NOMO-1 treated with dmso at 0.1 percent for 144 hours (cell line): Measurements from ENCODE around the gene TIPIN.
"Not testable (repeated sequence)": the region's sequence is repeated elsewhere in the genome, so short reads cannot be mapped to it uniquely, and the experiment has no call there.

Experiments used
- DNase-seq: peaks from one replicate; lab custom pipeline; 2025; ENCODE audit not compliant: unreplicated experiment; lab: John Stamatoyannopoulos, UW

Gene TIPIN

GRCh38 chr15:66356359-66357236, at the start of gene TIPIN:
Gene TIPIN (minus strand): TSS chr15:66356685. CDS start chr15:66352947, 3,738 bp downstream.
- peak; percentile 97 for DNase-seq

- no peak for DNase-seq
Observed at GRCh38 chr15:66405615-66406014, 49.1 kb upstream of the TIPIN start.

GRCh38 chr15:66405007-66405406, 48.5 kb upstream of the TIPIN start:
- no peak for DNase-seq

GRCh38 chr15:66404532-66404931, 48.0 kb upstream of the TIPIN start:
- no peak for DNase-seq

GRCh38 chr15:66404122-66404521, 47.6 kb upstream of the TIPIN start:
- no peak for DNase-seq

GRCh38 chr15:66403323-66403722, 46.8 kb upstream of the TIPIN start:
- no peak for DNase-seq

- DNase-seq = no peak
Observed at GRCh38 chr15:66402761-66403284, 46.3 kb upstream of the TIPIN start.

- no peak for DNase-seq
Observed at GRCh38 chr15:66401130-66402021, 44.9 kb upstream of the TIPIN start.

- DNase-seq = no peak
Observed at GRCh38 chr15:66400351-66400774, 43.9 kb upstream of the TIPIN start.

GRCh38 chr15:66399276-66399675, 42.8 kb upstream of the TIPIN start:
- no peak for DNase-seq

GRCh38 chr15:66394915-66395314, 38.4 kb upstream of the TIPIN start:
- DNase-seq = no peak

- DNase-seq = no peak
Observed at GRCh38 chr15:66394472-66394871, 38.0 kb upstream of the TIPIN start.

- DNase-seq = not testable (repeated sequence)
Observed at GRCh38 chr15:66393037-66393436, 36.6 kb upstream of the TIPIN start.

- DNase-seq = peak; percentile 88
Observed at GRCh38 chr15:66390678-66391077, 34.2 kb upstream of the TIPIN start.

GRCh38 chr15:66389859-66390381, 33.4 kb upstream of the TIPIN start:
- DNase-seq = no peak

GRCh38 chr15:66389098-66389858, 32.8 kb upstream of the TIPIN start:
- no peak for DNase-seq

GRCh38 chr15:66388576-66388975, 32.1 kb upstream of the TIPIN start:
- DNase-seq = no peak

- no peak for DNase-seq
Observed at GRCh38 chr15:66388043-66388363, 31.5 kb upstream of the TIPIN start.

GRCh38 chr15:66387163-66388042, 30.9 kb upstream of the TIPIN start:
- peak; percentile 29 for DNase-seq
